ENCODE data around the gene CTDP1.

- no peak for TF ChIP-seq CTCF (IDR thresholded peaks at IDR 0.05)
- no peak for TF ChIP-seq POLR2A (IDR thresholded peaks at IDR 0.05)
These were observed 67.1 kb downstream of the CTDP1 start for GRCh38 chr18:79746730-79747129.

Measured in adrenal gland (tissue), 5 donors.